ENCODE results near the gene WDR77.

The WDR77 gene

DNA sequence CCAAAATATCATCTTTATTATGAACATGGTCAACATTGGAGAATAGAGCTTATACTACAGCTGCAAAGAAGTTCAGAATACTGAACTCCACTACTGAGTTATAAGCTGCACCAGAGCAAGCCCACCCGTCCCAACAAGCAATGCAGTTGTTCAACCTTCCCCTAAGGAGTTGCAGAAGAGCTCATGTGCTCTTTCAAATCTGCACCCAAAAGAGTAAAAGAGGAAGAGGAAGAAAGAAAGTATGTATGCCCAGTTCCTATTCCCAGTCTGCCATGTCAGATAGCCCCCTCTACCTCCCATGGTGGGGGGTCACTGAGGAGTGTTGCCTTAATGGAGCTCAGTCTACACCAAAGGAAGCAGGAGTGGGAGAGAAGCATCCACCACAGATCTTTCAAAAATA lies 31.6 kb upstream of the WDR77 start:
- H3K4me3 ChIP-seq (ENCODE audit: low read depth, low read length) = no peak overlapping the region
- no peak for DNase-seq (ENCODE audit: low read depth)
- TF ChIP-seq, protein P1, sequence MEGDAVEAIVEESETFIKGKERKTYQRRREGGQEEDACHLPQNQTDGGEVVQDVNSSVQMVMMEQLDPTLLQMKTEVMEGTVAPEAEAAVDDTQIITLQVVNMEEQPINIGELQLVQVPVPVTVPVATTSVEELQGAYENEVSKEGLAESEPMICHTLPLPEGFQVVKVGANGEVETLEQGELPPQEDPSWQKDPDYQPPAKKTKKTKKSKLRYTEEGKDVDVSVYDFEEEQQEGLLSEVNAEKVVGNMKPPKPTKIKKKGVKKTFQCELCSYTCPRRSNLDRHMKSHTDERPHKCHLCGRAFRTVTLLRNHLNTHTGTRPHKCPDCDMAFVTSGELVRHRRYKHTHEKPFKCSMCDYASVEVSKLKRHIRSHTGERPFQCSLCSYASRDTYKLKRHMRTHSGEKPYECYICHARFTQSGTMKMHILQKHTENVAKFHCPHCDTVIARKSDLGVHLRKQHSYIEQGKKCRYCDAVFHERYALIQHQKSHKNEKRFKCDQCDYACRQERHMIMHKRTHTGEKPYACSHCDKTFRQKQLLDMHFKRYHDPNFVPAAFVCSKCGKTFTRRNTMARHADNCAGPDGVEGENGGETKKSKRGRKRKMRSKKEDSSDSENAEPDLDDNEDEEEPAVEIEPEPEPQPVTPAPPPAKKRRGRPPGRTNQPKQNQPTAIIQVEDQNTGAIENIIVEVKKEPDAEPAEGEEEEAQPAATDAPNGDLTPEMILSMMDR (IDR thresholded peaks at IDR 0.05; ENCODE audit: low read depth, low read length, missing control alignments) = no peak

- DNase-seq (ENCODE audit: low read depth) = peak; percentile 36
- no peak overlapping the region for H3K4me3 ChIP-seq (ENCODE audit: low read depth, low read length)
- TF ChIP-seq, protein P1 (IDR thresholded peaks at IDR 0.05; ENCODE audit: low read depth, low read length, missing control alignments) = no peak
These were observed 27.8 kb upstream of the WDR77 start for GRCh38 chr1:111476761-111477309.

DNA sequence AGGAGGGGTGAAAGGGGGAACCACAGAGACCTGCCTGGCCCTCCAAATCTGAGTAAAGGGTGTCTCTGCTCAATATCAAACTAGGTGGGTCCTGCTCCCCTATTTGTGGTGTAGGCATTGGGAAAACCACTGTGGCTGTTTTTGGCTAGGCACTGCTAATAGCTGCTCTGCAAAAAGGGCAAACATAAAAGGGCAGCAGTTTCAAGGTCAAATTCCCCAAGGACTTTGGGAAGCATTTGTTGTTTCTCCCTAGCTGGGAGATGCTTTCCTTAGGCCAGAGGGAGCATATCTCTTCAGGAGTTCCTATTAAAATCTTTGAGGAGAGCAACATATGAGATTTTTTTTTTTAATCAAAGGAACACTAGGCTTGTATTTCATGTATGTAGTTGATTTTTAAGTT lies 27.2 kb upstream of the WDR77 start:
- no peak for DNase-seq (ENCODE audit: low read depth)
- TF ChIP-seq, protein P1 (IDR thresholded peaks at IDR 0.05; ENCODE audit: low read depth, low read length, missing control alignments) = no peak
- H3K4me3 ChIP-seq (ENCODE audit: low read depth, low read length) = no peak overlapping the region

DNA sequence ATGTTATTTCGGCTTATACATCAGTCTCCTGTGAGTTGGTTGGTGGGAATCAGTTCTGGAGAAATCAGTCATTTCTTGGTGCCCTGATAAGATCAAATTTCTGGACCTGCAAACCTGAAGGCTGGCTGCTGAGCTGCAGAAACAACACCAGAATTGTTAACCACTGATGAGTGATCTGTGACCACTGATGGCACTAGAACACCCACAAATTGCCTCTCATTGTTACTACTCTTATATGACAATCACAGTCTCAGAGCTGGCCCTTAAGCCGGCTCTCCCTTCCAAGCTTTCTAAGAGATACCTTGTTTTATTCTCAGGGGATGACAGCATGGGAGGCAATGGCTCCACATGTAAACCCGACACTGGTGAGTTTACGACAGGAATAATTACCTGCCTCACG lies 26.6 kb upstream of the WDR77 start:
- H3K4me3 ChIP-seq (ENCODE audit: low read depth, low read length) = no peak overlapping the region
- DNase-seq (ENCODE audit: low read depth) = no peak

DNA sequence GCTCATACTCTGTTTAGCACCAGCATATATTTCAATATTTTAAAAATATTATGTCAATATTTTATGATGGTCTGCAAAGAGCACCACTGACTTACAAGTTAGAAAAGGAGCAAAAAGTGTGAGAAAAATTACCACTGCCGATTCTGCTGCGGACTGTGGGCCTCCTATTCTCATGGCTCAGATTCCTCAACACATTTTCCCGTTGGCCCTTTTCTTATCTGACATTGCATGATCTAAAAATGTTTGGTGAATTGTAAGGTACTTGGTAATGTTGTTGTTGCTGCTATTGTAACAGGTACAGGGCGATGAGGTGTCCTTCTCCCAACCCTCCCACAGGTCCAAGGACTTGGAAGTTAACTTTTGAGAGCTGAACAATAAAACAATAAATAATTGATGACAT lies 25.5 kb upstream of the WDR77 start:
- TF ChIP-seq, protein P1 (IDR thresholded peaks at IDR 0.05; ENCODE audit: low read depth, low read length, missing control alignments) = no peak
- H3K4me3 ChIP-seq (ENCODE audit: low read depth, low read length) = no peak overlapping the region
- no peak for DNase-seq (ENCODE audit: low read depth)

More for the DNA sequence above, 26.6 kb upstream of the WDR77 start:
- TF ChIP-seq, protein P1 (IDR thresholded peaks at IDR 0.05; ENCODE audit: low read depth, low read length, missing control alignments) = no peak

- H3K4me3 ChIP-seq (ENCODE audit: low read depth, low read length) = no peak overlapping the region
- TF ChIP-seq, protein P1 (IDR thresholded peaks at IDR 0.05; ENCODE audit: low read depth, low read length, missing control alignments) = no peak
- DNase-seq (ENCODE audit: low read depth) = no peak
These were observed 25.1 kb upstream of the WDR77 start for GRCh38 chr1:111474106-111474505.

- H3K4me3 ChIP-seq (ENCODE audit: low read depth, low read length) = no peak overlapping the region
- no peak for DNase-seq (ENCODE audit: low read depth)
- TF ChIP-seq, protein P1 (IDR thresholded peaks at IDR 0.05; ENCODE audit: low read depth, low read length, missing control alignments) = no peak
These were observed 22.5 kb upstream of the WDR77 start for GRCh38 chr1:111471538-111471937.

All from GM12864 (cell line).